Panc1 (cell line): ENCODE measurements around the gene PDK2.

Source experiments
- POLR2AphosphoS5 ChIP-seq: IDR thresholded peaks from 2 replicates; pipeline ENCODE4 v1.6.1; 2012; ENCODE audit warnings: mild to moderate bottlenecking, low read depth, low read length, moderate library complexity
- TCF7L2 ChIP-seq: IDR thresholded peaks from 2 replicates; pipeline ENCODE4 v1.6.1; 2011; ENCODE audit warnings: mild to moderate bottlenecking, low read depth, low read length, inconsistent platforms
- TF ChIP-seq, protein P1 (sequence below): fragments of 450-650 bp; IDR thresholded peaks from 2 replicates; pipeline ENCODE4 v1.5.1; 2017; ENCODE audit warnings: mild to moderate bottlenecking
- TF ChIP-seq, protein P2 (sequence below), 2 experiments: IDR thresholded peaks; 2 replicates each; pipeline ENCODE4 v1.6.1; 2011 to 2012; ENCODE audit warnings: low read depth in 2 of 2, control low read depth in 1 of 2, low read length in 1 of 2, mild to moderate bottlenecking in 1 of 2, moderate library complexity in 1 of 2; ENCODE audit not compliant: insufficient read depth in 1 of 2

DNA sequence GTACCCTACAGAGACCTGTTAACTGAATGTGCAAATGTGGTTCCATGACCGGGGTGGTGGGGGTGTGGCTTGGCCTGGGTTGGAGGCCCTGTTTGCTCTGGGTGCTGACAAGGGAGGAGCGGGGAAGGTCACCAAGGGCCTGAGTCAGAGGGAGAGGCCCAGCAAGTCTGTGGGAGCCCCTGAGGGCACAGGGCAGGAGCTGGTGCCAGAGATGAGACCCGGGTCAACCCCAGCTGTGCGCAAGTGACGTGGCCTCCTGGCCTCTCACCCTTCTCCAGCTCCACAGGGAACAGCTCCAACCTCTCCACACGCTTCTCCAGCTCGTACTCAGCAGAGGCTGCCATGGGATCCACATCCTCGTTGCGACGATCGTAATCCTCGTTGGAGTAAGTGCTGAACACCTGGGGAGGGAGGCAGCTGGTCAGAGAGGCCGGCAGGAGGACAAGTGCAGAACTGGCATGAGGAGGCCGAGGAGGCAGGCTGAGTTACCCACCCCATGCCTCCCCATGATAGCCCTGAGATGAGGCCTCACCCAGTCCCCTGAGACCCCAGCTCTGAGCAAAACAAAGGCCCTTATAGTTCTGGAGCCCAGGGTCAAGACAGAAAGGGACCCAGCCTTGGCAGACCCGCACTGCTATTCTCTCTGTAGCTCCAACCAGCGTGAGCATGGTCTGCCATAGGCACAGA, 49.8 kb downstream of the PDK2 start:
- TF ChIP-seq, protein P1, sequence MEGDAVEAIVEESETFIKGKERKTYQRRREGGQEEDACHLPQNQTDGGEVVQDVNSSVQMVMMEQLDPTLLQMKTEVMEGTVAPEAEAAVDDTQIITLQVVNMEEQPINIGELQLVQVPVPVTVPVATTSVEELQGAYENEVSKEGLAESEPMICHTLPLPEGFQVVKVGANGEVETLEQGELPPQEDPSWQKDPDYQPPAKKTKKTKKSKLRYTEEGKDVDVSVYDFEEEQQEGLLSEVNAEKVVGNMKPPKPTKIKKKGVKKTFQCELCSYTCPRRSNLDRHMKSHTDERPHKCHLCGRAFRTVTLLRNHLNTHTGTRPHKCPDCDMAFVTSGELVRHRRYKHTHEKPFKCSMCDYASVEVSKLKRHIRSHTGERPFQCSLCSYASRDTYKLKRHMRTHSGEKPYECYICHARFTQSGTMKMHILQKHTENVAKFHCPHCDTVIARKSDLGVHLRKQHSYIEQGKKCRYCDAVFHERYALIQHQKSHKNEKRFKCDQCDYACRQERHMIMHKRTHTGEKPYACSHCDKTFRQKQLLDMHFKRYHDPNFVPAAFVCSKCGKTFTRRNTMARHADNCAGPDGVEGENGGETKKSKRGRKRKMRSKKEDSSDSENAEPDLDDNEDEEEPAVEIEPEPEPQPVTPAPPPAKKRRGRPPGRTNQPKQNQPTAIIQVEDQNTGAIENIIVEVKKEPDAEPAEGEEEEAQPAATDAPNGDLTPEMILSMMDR = no peak
- no peak for TF ChIP-seq POLR2AphosphoS5
- no peak for TF ChIP-seq TCF7L2
- TF ChIP-seq, protein P2, sequence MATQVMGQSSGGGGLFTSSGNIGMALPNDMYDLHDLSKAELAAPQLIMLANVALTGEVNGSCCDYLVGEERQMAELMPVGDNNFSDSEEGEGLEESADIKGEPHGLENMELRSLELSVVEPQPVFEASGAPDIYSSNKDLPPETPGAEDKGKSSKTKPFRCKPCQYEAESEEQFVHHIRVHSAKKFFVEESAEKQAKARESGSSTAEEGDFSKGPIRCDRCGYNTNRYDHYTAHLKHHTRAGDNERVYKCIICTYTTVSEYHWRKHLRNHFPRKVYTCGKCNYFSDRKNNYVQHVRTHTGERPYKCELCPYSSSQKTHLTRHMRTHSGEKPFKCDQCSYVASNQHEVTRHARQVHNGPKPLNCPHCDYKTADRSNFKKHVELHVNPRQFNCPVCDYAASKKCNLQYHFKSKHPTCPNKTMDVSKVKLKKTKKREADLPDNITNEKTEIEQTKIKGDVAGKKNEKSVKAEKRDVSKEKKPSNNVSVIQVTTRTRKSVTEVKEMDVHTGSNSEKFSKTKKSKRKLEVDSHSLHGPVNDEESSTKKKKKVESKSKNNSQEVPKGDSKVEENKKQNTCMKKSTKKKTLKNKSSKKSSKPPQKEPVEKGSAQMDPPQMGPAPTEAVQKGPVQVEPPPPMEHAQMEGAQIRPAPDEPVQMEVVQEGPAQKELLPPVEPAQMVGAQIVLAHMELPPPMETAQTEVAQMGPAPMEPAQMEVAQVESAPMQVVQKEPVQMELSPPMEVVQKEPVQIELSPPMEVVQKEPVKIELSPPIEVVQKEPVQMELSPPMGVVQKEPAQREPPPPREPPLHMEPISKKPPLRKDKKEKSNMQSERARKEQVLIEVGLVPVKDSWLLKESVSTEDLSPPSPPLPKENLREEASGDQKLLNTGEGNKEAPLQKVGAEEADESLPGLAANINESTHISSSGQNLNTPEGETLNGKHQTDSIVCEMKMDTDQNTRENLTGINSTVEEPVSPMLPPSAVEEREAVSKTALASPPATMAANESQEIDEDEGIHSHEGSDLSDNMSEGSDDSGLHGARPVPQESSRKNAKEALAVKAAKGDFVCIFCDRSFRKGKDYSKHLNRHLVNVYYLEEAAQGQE (IDR thresholded peaks at IDR 0.05; ENCODE audit: insufficient read depth in 1 of 2, low read depth in 2 of 2, low read length in 1 of 2) = no peak
